Glomerular visceral epithelial cell (primary cell): ENCODE results near the gene CLEC16A.

ENCODE experiments used
- DNase-seq: peaks from one replicate; pipeline ENCODE4 v3.0.0-alpha.2; 2016; ENCODE audit errors: extremely low spot score

The CLEC16A gene, protein sequence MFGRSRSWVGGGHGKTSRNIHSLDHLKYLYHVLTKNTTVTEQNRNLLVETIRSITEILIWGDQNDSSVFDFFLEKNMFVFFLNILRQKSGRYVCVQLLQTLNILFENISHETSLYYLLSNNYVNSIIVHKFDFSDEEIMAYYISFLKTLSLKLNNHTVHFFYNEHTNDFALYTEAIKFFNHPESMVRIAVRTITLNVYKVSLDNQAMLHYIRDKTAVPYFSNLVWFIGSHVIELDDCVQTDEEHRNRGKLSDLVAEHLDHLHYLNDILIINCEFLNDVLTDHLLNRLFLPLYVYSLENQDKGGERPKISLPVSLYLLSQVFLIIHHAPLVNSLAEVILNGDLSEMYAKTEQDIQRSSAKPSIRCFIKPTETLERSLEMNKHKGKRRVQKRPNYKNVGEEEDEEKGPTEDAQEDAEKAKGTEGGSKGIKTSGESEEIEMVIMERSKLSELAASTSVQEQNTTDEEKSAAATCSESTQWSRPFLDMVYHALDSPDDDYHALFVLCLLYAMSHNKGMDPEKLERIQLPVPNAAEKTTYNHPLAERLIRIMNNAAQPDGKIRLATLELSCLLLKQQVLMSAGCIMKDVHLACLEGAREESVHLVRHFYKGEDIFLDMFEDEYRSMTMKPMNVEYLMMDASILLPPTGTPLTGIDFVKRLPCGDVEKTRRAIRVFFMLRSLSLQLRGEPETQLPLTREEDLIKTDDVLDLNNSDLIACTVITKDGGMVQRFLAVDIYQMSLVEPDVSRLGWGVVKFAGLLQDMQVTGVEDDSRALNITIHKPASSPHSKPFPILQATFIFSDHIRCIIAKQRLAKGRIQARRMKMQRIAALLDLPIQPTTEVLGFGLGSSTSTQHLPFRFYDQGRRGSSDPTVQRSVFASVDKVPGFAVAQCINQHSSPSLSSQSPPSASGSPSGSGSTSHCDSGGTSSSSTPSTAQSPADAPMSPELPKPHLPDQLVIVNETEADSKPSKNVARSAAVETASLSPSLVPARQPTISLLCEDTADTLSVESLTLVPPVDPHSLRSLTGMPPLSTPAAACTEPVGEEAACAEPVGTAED

DNA sequence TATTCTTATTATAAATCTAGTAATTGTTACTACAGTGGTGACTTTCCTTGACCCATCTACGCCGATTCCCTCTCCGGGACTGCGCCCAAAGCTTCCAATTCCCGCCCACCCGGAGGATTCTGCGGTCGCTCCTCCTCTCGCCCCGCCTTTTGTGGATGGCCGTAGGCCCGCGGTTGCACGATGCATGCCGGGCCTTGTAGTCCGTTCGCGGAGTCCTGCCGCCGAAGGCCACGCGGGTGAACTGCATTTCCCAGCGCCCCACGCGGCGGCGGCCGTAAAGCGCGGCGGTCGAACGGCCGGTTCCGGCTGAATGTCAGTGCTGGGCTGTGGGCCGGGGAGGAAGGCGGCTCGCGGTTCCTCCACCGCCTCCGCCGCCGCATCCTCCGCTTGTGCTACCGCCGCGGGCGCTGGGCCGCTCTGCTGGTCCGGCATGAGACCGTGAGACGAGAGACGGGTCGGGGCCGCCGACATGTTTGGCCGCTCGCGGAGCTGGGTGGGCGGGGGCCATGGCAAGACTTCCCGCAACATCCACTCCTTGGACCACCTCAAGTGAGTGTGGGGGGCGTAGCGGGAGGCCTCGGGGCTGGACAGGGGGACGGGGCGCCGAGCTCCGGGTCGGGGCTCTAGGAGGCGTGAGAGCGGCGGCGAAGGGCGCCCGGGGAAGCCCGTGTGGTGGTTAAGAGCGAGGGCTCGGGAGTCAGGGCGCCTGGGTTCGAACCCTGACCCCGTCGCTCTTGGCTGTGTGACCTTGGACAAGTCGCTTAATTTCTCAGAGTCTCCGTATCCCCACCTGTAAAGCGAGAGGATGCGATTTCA is at the start of gene CLEC16A:
Gene CLEC16A, plus strand, starts transcription at position 316 of the 816 bp plus-strand sequence. Its CDS starts 154 bp downstream, at position 470.
- DNase-seq, result peak; percentile 94

DNA sequence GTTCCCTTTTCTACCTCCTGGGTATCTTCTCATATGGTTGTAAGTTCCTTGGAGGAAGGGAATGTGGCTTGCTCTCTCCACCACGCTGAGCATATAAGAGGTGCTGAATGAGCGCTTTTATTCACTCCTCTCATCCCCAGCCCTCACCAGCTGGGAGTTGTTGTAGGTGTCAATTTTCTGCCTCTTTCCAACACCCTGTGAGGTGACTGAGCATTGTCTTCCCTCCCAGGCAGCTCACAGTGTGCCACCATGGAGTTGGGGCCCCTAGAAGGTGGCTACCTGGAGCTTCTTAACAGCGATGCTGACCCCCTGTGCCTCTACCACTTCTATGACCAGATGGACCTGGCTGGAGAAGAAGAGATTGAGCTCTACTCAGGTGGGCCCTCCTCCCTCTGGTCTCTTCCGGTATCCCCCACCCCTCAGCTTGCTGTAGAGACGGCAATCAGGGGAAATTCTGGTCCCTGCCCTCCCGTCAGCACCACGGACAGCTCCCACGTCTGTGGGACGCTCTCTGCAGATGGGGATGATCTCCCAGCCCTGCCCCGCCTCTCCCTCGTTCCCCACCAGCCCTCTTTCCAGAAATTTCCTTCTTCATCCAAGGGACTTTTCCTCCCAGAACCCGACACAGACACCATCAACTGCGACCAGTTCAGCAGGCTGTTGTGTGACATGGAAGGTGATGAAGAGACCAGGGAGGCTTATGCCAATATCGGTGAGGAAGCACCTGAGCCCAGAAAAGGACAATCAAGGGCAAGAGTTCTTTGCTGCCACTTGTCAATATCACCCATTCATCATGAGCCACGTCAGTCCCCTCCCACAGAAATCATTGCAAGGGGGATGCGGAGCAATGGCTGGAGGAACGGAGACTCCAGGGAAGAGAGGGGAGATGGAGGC is 49.1 kb upstream of the CLEC16A start:
- DNase-seq, result peak; percentile 27

DNA sequence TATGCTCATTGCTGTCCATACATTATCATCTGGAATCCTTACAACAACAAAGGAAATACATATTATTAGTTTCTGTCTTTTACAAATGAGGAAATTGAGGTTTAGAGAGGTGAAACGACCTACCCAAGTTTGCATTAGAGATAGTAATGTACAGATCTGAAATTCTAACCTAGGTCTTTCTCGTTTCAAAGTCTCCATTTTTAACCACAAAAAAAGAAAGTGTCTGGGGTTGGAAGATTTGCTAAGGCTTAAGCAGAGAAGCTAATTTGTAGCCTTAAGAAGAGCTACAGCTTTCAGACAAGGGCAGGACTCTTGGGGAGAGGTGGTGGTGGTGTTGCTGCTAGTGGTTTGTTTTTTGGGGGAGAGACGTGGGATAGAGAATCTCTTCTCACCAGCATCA is 48.2 kb upstream of the CLEC16A start:
- no peak for DNase-seq

DNA sequence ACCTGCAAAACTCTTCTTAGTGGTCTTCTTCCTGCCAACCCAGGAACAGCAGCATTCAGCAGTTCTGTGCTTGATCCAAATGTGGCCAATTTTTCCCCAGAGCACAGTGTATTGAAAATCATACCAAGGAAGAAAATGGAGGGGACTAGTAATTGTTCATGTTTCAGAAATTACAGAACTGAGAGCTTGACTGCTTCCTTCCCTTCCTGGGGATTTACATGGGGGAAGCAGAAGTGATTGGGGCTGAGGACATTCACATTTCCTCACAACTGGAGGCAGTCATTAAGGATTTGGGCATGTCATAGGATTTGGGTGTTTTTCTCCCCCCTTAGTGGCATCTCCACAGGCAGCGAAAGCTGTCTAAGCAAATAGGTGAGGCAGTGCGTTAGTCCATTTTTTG is 47.6 kb upstream of the CLEC16A start:
- DNase-seq, result no peak

DNA sequence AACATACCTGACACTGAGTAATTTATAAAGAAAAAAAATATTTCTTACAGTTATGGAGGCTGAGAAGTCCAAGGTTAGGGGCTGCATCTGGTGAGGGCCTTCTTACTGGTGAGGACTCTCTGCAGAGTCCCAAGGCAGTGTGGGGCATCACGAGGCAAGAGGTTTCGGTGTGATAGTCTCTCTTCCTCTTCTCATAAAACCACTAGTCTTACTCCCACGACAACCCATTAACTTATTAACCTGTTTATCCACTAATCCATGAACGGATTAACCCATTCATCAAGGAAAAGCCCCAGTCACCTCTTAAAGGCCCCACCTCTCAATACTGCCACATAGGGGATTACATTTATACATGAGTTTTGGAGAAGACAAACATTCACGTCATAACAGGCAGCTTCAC is 47.2 kb upstream of the CLEC16A start:
- no peak for DNase-seq

GRCh38 chr16:10902999-10903398 is 41.4 kb upstream of the CLEC16A start:
- no peak for DNase-seq

DNA sequence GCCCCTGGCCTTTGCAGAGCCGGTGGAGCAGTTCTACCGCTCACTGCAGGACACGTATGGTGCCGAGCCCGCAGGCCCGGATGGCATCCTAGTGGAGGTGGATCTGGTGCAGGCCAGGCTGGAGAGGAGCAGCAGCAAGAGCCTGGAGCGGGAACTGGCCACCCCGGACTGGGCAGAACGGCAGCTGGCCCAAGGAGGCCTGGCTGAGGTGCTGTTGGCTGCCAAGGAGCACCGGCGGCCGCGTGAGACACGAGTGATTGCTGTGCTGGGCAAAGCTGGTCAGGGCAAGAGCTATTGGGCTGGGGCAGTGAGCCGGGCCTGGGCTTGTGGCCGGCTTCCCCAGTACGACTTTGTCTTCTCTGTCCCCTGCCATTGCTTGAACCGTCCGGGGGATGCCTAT is 37.9 kb upstream of the CLEC16A start:
- DNase-seq, result no peak

DNA sequence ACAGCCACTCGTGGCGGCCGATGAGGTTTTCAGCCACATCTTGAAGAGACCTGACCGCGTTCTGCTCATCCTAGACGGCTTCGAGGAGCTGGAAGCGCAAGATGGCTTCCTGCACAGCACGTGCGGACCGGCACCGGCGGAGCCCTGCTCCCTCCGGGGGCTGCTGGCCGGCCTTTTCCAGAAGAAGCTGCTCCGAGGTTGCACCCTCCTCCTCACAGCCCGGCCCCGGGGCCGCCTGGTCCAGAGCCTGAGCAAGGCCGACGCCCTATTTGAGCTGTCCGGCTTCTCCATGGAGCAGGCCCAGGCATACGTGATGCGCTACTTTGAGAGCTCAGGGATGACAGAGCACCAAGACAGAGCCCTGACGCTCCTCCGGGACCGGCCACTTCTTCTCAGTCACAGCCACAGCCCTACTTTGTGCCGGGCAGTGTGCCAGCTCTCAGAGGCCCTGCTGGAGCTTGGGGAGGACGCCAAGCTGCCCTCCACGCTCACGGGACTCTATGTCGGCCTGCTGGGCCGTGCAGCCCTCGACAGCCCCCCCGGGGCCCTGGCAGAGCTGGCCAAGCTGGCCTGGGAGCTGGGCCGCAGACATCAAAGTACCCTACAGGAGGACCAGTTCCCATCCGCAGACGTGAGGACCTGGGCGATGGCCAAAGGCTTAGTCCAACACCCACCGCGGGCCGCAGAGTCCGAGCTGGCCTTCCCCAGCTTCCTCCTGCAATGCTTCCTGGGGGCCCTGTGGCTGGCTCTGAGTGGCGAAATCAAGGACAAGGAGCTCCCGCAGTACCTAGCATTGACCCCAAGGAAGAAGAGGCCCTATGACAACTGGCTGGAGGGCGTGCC is 37.2 kb upstream of the CLEC16A start:
- no peak for DNase-seq

DNA sequence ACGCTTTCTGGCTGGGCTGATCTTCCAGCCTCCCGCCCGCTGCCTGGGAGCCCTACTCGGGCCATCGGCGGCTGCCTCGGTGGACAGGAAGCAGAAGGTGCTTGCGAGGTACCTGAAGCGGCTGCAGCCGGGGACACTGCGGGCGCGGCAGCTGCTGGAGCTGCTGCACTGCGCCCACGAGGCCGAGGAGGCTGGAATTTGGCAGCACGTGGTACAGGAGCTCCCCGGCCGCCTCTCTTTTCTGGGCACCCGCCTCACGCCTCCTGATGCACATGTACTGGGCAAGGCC is 36.7 kb upstream of the CLEC16A start:
- DNase-seq, result no peak

GRCh38 chr16:10911267-10911666 is 33.1 kb upstream of the CLEC16A start:
- DNase-seq, result no peak

DNA sequence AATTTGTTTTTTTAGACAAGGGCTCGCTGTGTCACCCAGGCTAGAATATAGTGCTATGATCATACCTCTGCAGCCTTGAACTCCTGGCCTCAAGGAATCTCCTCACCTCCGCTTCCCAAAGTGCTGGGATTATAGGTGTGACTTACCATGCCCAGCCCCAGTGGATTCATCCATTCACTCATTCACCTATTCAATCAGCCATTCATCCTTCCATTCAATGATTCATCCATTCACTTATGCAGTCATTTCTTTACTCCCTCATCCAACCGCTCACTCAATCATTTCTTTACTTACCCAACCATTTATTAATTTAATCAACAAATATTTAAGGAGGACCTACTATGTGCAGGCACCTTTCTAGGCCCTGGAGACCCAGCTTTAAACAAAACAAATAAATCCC is 27.8 kb upstream of the CLEC16A start:
- no peak for DNase-seq

- DNase-seq, result peak; percentile 85
Measured at GRCh38 chr16:10918294-10919002, 25.9 kb upstream of the CLEC16A start.

GRCh38 chr16:10919003-10919351 is 25.4 kb upstream of the CLEC16A start:
- DNase-seq, result no peak

DNA sequence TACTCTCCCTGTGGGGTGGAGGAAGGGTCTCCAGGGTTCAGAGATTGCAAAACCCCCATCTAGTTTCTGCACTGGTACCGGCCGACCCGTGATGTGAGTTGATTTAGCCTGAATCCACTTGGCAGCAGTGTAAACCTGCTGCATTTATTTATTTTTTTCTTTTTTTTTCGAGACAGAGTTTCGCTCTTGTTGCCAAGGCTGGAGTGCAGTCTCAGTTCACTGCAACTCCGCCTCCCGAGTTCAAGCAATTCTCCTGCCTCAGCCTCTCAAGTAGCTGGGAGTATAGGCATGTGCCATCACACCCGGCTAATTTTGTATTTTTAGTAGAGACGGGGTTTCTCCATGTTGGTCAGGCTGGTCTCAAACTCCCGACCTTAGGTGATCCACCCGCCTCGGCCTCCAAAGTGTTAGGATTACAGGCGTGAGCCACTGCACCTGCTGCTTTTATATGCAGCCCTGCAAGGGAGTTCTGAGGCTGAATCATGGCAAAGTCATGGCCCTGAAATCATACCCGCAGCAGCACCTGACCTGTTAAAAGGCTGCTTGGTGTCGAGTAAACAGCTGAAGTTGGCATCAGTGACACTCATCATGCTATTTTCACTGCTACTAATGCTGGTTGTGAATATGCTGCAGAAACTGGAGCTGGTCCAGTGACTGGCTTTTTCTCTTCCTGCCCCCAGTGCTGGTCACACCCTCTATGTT is 23.5 kb upstream of the CLEC16A start:
- DNase-seq, result no peak

DNA sequence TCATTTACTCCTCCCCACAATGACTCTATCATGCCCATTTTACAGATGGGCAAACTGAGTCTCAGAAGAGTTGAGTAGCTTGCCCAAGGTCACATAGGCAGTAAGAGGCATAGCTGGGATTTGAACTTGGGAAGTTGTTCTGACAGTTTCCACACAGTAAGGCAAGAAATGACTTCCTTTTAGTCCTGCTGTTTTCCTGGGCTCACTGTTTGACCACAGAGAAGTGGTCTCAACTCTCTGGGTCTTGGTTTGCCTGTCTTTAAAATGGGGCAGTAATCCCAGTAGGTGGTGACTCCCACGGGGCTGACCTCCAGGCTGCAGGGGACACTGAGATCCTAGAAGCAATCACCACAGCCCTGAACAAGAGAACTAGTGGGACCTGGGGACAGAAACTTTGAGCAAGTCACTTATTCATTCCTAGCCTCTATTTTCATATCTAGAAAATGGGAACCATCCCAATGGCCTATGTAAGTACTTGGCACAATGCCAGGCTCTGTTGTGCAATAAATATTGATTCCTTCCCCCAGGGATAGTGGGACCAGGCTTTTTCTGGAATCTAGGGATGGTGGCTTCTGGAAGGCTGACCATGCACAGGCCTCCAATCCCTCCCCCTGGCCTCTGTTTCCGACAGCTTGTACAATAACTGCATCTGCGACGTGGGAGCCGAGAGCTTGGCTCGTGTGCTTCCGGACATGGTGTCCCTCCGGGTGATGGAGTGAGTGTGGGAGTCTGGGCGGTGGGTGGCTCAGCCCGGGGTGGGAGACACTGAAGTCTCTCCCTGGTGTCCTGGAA is 22.6 kb upstream of the CLEC16A start:
- DNase-seq, result no peak

GRCh38 chr16:10922328-10923145 is 21.8 kb upstream of the CLEC16A start:
- peak; percentile 35 for DNase-seq

DNA sequence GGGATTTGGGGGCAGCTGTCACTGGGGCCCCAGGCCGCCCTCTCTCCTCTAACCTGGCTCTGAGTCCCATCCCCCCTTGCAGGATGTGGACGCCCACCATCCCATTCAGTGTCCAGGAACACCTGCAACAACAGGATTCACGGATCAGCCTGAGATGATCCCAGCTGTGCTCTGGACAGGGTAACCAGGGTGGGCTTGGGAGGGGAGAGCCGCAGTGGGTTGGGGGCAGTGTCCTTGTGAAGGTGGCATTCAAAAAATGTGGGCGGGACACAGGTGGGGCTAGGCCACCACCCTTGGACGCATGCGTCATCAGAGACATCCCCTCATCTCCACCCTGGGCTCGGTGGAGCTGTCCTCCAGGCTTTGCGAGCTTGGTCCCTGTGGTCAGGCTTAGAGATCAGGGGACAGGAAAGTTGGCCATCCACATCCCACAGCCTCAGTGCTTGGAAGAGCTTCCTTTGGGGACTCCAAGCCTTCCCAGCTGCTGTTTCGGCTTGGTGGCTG is 21.2 kb upstream of the CLEC16A start:
- no peak for DNase-seq
